KBM-7 (cell line): ENCODE data around the gene POLN.

ENCODE experiments used
- DNase-seq: peaks from one replicate; pipeline ENCODE4 v3.0.0-alpha.2; 2015
- in situ Hi-C: fragments of 300-500 bp; cut with MboI; formaldehyde crosslinking; loops from 2 replicates; pipeline ENCODE4 v1.14.3; 2020; ENCODE audit warnings: low sequenced_read_pairs, low pct_unique_long_range_greater_than_20kb, mixed read lengths

POLN gene

DNA sequence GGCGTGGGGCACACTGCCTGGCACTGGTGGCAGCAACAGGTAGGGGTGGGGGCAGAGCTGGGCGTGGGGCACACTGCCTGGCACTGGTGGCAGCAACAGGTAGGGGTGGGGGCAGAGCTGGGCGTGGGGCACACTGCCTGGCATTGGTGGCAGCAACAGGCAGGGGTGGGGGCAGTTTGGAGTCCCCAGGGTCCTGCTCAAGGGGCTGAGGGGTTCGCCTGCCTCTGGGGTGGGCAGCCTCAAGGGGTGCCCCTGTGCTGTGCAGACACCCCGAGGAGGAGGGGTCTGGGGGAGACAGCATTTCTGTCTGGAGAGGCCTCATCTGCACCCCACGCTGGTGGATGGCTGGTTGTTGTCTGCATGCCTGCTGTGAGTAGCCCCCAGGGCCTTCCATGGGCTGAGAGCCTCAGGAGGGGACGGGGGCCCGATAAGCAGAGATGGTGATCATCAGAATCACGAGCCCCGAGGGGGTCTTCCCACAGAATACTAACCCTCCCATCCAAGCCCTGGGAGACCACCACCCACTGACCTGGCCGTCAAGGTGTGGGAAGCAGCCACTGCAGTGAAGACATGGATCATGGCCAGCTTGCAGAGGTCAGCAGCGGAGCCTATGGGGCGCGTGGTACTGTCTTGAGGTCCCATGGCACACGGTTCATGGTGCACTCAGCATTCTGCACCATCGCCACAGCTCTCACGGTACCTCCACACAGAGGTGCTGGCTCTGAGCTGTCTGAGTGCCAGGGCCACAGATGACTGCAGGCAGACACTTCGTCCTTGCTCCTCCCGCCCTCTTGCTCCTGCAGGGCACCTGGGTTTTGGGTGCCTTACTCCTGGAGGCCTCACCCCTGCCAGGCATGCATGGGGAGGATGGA is 161.3 kb downstream of the POLN start:
- in situ Hi-C loops, result no loop called here
- DNase-seq, result no peak

- DNase-seq, result no peak
- in situ Hi-C loops, result no loop called here
Observed at GRCh38 chr4:2079926-2080325, 162.0 kb downstream of the POLN start.

DNA sequence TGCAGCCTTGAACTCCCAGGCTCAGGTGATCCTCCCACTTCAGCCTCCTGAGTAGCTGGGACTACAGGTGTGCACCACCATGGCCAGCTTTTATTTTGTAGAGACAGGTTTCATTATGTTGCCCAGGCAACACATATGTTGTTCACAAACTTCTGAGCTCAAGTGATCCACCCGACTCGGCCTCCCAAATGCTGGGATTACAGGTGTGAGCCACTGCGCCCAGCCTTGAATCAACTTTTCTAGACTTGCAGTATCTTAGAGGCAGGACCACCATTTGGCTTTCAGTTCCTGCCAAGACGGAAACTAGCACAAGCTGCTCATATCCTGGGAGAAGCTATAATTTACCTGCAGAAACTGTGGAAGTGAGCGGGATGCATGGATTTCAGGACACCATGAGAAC is 162.9 kb downstream of the POLN start:
- DNase-seq, result no peak
- in situ Hi-C loops, result no loop called here

DNA sequence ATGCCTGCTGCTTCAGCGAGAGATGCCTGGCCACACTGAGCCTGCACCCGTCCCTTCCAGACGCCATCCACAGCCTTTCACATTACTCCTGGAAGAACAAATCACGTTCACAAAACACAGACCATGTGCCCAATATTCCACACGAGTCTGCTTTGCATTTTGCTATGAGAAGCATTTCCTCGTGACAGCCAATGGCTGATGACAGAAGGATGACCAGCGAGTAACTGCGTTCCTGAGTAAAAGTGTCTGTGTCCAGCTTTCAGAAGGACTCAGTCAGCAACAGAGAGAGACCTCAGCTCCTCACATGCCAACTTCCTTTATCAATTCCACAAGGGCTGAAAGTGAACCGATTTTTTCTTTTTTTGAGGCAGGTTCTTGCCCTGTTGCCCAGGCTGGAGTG is 163.3 kb downstream of the POLN start:
- DNase-seq, result no peak
- in situ Hi-C loops, result no loop called here

- in situ Hi-C loops, result no loop called here
- DNase-seq, result no peak
Observed at GRCh38 chr4:2077537-2078460, 164.1 kb downstream of the POLN start.

DNA sequence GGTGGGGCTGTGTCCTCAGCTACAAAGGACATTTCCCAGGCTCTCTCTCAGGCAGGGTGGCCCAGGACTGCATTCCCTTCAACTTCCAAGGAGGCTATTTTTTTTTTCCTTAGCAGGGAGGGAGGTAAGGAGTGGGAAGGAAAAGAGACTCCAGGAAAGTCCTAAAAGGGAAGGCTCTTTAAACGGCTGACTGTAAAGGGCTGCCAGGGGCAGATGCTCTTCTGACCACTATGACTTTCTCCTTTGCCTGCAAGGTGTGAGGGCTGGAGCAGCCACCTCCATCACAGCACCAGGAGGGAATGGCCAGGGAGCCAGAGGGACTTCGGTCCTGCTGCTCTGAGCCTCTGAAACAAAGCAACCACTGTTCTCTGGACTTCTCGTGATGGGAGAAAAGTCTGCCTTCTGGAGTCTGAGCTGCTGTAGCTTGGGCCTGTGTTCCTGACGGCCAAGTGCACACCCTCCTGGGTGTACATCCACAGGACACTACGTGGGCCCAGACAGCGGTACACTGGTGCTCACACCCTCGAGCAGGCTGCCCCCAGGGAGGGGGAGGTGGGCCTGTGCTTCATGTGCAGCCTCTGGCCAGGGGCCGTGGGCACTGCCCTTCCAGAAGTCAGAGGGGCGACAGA is 164.9 kb downstream of the POLN start:
- in situ Hi-C loops, result no loop called here
- DNase-seq, result no peak

DNA sequence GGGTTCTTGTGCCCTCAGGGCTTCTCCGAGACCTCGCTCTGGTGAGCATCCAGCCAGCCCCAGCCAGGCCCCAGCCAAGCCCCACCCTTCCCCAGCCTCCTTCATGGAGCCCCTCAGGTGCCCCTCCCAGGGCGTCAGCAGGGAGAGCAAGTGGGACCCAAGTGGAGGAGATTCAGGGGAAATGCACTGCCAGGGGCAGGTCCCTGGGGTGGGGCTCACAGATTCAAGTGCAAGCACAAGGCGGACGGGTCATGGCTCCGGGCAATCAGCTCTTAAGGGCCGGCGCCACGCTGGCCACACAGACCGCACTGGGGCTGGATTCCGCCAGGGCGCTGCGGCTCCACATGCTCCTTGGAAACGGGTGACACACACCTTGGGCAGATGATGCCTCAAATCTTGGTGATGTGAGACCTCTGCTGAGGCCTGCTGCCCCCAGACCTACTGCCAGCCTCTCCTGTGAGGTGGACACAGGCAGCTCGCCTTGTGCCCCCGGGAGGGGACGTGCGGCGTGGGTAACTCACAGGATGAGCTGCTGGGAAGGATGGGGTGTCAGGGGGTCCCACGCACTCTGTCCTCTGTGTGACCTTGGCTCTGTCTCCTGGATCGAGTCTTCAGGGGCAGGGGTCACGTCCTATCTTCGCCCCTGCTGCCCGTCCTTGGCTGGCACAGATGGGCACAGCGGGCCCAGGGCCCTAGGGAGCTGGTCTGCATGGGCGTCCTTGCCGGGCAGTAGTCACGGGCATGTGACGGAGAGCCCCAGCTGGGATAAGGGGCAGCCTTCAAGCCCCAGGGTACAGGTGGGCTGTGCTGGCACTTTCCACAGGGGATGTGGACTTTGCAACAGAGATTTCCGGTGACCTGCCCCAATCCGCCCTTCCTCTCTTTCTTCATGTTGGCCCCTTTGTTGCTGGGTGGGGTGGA is 165.7 kb downstream of the POLN start:
- no peak for DNase-seq
- in situ Hi-C loops, result no loop called here

DNA sequence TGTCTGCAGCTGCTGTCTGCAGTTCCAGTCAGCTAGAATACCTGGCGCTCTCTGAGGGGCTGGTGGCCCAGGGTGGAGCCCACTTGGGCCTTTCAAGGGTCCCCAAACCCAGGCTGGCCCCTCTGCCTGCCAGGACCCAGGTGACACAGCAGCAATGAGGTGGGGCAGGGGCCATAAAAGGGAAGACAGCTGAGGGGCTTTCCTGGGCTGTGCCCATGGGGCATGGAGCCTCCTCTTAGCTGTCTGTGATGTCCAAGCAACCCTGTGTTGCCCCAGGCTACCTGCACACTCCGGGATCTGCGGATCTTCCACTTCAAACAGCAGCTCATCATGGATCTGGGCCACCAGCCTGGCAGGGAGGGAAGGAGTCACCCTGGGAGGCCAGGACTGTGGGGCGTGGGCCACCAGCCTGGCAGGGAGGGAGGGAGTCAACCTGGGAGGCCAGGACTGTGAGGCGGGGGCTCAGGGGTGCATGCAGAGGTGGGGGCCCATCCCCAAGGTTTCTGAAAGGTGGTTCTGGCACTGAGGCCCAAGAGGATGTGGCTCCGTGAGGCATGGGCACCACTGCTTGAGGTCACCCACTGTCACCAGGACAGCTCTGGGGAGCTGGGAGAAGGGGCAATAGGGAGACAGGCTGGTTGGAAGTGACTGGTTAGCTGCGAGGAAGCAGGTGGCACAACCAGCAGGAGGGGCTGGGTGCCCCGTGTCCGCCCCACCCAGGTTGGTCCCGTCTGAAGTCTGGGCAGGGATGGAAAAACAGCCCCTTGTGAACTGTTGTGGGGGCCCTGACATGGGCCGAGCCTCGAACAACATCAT is 166.5 kb downstream of the POLN start:
- DNase-seq, result no peak

GRCh38 chr4:2074588-2074987 is 167.3 kb downstream of the POLN start:
- in situ Hi-C loops, result no loop called here
- DNase-seq, result no peak

More for the DNA sequence above, 166.5 kb downstream of the POLN start:
- in situ Hi-C loops, result no loop called here

DNA sequence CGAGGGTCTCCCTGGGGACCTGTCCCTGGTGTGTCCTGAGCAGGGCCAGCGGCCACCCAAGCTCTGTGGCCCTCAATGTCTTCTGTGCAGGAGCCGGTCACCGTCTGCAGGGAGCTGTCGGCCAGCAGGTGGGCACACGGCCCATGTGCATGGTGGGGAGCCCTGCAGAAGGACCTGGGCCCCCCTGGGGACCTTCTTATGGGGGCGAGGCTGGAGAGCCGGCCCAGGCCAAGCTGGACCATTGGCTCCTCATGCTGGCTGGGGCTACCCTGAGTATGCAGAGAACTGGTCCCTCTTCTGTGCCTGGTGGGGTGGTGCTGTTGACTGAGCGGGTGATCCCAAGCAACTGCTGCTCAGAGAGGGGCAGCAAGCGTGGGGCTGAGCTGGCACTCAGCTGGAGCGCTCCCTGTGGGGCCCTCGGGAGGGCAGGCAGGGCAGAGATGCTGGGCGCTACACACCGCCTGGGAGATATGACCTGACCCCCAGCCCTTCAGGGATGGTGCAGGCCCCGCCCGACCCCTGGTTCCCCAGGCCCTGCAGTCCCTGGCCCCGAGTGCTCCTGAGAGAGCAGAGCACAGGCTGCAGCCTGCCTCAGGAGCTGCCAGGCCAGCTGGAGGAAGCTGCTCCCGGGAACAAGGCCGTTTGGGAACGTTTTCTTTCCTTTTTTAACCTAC is 168.0 kb downstream of the POLN start:
- DNase-seq, result no peak
- in situ Hi-C loops, result no loop called here

GRCh38 chr4:2072971-2073807 is 168.7 kb downstream of the POLN start:
- no peak for DNase-seq
- in situ Hi-C loops, result no loop called here

DNA sequence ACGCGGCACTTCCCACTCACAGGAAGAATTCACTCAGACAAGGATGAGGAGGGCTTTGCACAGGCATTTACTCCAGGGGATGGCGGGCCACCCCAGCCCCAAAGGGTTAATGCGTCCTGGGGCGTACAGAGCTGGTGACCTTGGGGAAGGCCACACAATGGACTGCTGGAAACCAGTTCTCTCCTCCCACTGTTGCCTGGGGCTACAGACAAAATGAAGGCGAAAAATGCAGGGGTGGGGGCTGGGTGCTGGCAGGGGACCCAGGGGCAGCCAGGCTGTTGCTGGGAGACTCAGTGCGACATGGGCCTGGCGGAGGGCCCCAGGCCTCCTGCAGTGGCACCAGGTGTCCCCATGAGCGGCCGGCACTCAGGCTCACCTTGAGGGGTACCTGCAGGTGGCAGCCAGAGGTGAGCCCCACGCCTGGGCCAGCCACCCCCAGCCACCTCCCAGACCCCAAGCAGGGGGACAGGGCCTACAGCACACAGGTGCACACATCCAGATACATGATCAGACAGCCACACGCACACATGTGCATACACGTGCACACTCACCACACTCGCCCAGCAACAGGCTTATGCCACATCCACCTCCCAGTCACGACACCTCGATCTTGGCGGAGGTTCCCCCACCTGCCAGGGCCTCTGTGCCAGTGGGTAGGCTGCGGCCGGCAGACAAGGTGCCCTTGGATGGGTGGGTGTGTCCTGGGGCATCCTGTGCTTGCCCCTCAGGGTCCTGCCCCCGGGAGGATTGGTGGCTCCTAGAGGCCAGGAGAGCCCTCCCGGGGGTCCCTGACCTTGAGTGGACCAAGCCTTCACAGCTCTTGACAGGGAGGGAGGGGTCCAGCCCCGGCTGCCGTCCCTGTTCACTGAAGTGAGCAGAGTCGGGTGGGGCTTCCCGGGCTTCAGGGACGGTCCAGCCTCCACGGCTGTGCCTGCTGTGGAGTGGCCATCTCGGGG is 169.7 kb downstream of the POLN start:
- in situ Hi-C loops, result no loop called here
- no peak for DNase-seq

GRCh38 chr4:2071252-2071911 is 170.5 kb downstream of the POLN start:
- in situ Hi-C loops, result no loop called here
- DNase-seq, result no peak

DNA sequence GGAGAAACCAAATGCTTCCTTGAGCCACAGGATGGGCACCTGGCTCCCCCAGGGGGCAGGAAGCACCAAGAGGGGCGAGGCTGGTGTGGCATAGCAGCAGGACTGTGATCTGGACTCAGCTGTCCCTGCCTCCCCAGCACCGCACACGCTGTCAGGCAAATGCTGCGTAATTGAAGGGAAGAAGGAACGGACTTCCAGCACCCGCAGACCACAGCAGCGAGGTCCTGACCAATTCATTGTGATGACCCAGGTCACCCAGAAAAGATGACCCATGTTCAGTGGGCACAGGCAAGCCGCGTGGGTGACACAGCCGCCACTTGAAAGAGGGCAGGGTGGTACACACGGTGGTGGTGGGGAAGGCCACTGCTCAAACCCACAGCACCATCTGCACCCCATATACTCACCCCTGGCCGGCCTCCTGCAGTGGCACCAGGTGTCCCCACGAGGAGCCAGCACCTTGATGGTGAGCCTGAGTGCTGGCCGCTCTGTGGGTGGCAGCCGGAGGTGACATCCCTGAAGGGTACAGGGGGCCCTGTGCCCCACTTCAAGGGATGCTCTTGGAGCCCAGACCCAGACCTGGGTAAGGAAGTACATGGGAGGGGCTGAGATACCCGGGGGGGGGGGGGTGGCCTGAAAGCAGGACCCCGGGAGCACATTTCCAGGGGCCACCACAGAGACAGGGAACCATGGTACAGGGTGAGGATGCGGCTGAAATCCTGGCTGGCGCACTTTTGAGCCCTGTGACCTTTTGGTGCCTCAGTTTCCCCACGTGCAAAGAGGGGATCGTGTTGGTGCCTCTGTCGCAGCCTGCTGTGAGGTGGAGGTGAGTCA is 171.3 kb downstream of the POLN start:
- in situ Hi-C loops, result no loop called here
- DNase-seq, result no peak
